ENCODE measurements around the gene KLF9.

Gene KLF9

GRCh38 chr9:70451765-70452164, 37.3 kb upstream of the KLF9 start:
- TF ChIP-seq, protein P1, sequence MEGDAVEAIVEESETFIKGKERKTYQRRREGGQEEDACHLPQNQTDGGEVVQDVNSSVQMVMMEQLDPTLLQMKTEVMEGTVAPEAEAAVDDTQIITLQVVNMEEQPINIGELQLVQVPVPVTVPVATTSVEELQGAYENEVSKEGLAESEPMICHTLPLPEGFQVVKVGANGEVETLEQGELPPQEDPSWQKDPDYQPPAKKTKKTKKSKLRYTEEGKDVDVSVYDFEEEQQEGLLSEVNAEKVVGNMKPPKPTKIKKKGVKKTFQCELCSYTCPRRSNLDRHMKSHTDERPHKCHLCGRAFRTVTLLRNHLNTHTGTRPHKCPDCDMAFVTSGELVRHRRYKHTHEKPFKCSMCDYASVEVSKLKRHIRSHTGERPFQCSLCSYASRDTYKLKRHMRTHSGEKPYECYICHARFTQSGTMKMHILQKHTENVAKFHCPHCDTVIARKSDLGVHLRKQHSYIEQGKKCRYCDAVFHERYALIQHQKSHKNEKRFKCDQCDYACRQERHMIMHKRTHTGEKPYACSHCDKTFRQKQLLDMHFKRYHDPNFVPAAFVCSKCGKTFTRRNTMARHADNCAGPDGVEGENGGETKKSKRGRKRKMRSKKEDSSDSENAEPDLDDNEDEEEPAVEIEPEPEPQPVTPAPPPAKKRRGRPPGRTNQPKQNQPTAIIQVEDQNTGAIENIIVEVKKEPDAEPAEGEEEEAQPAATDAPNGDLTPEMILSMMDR (IDR thresholded peaks at IDR 0.05; ENCODE audit: low read depth, low read length, missing control alignments), result no peak
- in situ Hi-C loops (cut with HindIII; ENCODE audit: low sequenced_read_pairs), result no loop called here
- no peak overlapping the region for H3K4me3 ChIP-seq (ENCODE audit: low read depth, low read length)
- DNase-seq (ENCODE audit: low read depth), result no peak

DNA sequence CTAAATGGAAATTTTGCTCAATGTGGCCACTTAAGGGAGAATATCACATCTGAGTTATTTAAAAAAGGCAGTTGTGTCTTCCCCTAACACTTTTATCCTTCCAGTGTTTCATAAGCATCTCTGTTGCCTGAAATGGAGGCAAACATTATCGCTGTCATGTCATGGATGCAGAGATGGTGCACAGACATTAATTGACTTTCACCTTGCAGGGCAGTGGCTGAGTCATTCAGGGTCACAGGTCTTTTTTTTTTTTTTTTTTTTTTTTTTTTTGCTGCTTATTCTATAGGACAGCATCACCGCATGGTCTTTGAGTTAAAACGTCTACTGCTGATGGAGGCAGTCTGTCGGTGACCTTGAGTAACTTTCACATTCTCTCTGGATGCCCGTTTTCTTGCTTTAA, 36.3 kb upstream of the KLF9 start:
- in situ Hi-C loops (cut with HindIII; ENCODE audit: low sequenced_read_pairs), result no loop called here

GRCh38 chr9:70449461-70449860, 35.0 kb upstream of the KLF9 start:
- DNase-seq (ENCODE audit: low read depth), result no peak
- H3K4me3 ChIP-seq (ENCODE audit: low read depth, low read length), result no peak overlapping the region
- in situ Hi-C loops (cut with HindIII; ENCODE audit: low sequenced_read_pairs), result no loop called here
- TF ChIP-seq, protein P1 (IDR thresholded peaks at IDR 0.05; ENCODE audit: low read depth, low read length, missing control alignments), result no peak

More for the DNA sequence above, 36.3 kb upstream of the KLF9 start:
- TF ChIP-seq, protein P1 (IDR thresholded peaks at IDR 0.05; ENCODE audit: low read depth, low read length, missing control alignments), result no peak
- H3K4me3 ChIP-seq (ENCODE audit: low read depth, low read length), result no peak overlapping the region
- no peak for DNase-seq (ENCODE audit: low read depth)

- H3K4me3 ChIP-seq (ENCODE audit: low read depth, low read length), result no peak overlapping the region
- no peak for DNase-seq (ENCODE audit: low read depth)
- in situ Hi-C loops (cut with HindIII; ENCODE audit: low sequenced_read_pairs), result no loop called here
- TF ChIP-seq, protein P1 (IDR thresholded peaks at IDR 0.05; ENCODE audit: low read depth, low read length, missing control alignments), result no peak
Observed at GRCh38 chr9:70448919-70449318, 34.5 kb upstream of the KLF9 start.

DNA sequence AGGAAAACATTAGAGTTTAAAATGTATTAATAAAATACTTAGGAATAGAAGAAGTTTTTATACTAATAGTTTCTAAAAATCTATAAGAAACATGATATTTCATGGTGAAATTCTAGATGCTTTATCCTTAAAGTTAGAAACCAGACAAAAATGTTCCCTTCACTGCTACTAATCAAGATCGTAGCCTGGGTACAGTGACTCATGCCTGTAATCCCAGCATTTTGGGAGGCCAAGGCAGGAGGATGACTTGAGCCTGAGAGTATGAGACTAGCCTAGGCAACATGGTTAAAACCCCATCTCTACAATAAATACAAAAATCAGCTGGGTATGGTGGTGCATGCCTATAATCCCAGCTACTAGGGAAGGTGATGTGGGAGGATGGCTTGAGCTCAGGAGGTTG, 30.4 kb upstream of the KLF9 start:
- in situ Hi-C loops (cut with HindIII; ENCODE audit: low sequenced_read_pairs), result no loop called here
- DNase-seq (ENCODE audit: low read depth), result no peak
- TF ChIP-seq, protein P1 (IDR thresholded peaks at IDR 0.05; ENCODE audit: low read depth, low read length, missing control alignments), result no peak
- H3K4me3 ChIP-seq (ENCODE audit: low read depth, low read length), result no peak overlapping the region

DNA sequence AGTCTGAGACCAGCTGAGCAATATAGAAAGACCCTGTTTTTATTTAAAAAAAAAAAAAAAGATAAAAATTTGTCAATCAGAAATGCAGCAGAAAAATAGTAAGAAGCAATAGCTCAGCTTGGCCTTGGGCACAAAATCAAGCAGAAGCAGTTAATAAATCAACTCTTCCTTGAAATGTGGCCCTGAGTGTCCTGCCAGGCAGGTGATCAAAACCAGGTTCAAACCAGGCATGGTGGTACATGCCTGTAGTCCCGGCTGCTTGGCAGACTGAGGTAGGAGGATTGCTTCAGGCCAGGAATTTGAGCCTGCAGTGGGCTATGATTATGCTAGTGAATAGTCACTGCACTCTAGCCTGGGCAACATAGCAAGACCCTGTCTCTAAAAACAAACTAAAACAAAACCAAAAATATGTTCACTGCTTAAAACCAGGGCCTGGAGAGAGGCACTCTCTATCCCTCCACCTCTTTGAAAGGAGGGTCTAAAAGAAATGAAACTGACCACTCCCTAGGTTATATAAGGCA, 27.9 kb upstream of the KLF9 start:
- TF ChIP-seq, protein P1 (IDR thresholded peaks at IDR 0.05; ENCODE audit: low read depth, low read length, missing control alignments), result no peak
- in situ Hi-C loops (cut with HindIII; ENCODE audit: low sequenced_read_pairs), result no loop called here

DNA sequence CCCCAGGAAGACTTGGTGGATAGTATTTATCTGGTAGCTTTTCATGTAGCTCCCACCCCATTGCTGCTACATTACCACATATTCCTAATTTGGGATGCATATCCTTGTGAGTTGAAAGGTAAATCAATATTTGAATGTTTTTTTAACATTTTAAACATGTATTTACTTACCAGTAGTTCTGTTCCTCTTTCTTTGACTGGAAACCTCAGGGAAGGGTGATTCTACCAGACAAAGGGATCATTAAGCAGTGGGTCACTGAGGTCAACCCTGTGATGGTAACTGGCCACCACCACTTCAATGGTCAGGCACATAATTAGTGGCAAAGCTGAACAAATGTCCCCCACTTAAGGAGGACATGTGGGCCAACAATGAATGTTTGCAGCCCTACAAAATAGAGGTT, 27.2 kb upstream of the KLF9 start:
- TF ChIP-seq, protein P1 (IDR thresholded peaks at IDR 0.05; ENCODE audit: low read depth, low read length, missing control alignments), result no peak
- in situ Hi-C loops (cut with HindIII; ENCODE audit: low sequenced_read_pairs), result no loop called here
- no peak overlapping the region for H3K4me3 ChIP-seq (ENCODE audit: low read depth, low read length)

More for the DNA sequence above, 27.9 kb upstream of the KLF9 start:
- H3K4me3 ChIP-seq (ENCODE audit: low read depth, low read length), result no peak overlapping the region
- DNase-seq (ENCODE audit: low read depth), result no peak

More for the DNA sequence above, 27.2 kb upstream of the KLF9 start:
- no peak for DNase-seq (ENCODE audit: low read depth)
